ENCODE measurements around the gene HLA-DQB1. TPM values are rescaled to one million over a fixed set of nuclear protein-coding genes. Genes with fewer than 3 reads are reported as not detected.
"Not testable (repeated sequence)": the region's sequence is repeated elsewhere in the genome, so short reads cannot be mapped to it uniquely, and the experiment has no call there.

HLA-DQB1 gene
- total and polyA plus RNA-seq, 2 experiments from 2014 or later, result not detected

DNA sequence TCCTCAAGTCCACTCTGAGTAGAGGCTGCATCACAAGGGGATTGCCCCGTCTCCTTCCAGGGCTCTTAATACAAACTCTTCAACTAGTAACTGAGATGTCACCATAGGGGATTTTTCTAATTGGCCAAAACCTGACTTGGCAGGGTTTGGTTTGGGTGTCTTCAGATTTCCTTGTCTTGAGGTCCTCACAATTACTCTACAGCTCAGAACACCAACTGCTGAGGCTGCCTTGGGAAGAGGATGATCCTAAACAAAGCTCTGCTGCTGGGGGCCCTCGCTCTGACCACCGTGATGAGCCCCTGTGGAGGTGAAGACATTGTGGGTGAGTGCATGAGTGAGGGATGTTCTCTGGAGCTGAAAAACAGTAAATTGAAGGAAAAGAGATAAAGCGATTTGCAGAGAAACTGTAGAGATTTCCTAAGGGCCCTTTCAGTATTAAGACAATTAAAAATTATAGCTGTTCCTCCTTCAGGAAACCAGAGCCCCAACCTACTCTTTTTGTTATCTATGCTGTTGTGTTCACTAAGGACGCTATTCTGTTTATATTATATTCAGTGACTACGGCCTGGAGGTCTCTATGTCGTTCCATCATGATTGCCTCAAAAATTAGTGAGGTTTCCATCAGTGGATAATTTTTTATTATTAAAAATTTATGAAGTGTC, 29.1 kb downstream of the HLA-DQB1 start, which contains the start of gene HLA-DQA1:
Gene HLA-DQA1, plus strand, starts transcription at position 188 of the 662 bp plus-strand sequence. Its CDS starts 53 bp downstream, at position 241.
- Histone ChIP-seq H3K4me3 (no peak within 1 kb of the TSS), H3K4me1 (ENCODE audit: insufficient read depth) (no peaks in the 10 kb centered on the region), H3K27ac (no peak within 1 kb of the TSS), H3K9me3 (ENCODE audit: low read depth) (no peaks in the 10 kb centered on the region), H3K79me2 (ENCODE audit: insufficient read depth) (no peaks in the 10 kb centered on the region), H3K36me3 (ENCODE audit: low read depth) (no peaks in the 10 kb centered on the region), H2AFZ (no peak within 1 kb of the TSS), H4K20me1 (ENCODE audit: insufficient read depth) (no peaks in the 10 kb centered on the region), H3K9ac (no peak within 1 kb of the TSS), H3F3A (ENCODE audit: insufficient read depth) (no peaks in the 10 kb centered on the region), H3K9me2 (ENCODE audit: insufficient read depth) (no peaks in the 10 kb centered on the region), H3K4me2 (ENCODE audit: unreplicated experiment) (no peak within 1 kb of the TSS), H3K27me3 (replicated peaks; ENCODE audit: insufficient read depth) (no peaks in the 10 kb centered on the region)
- 23 to 29% methylated on average over 7 of the region's 7 CpGs for WGBS, 2 experiments (ENCODE audit: low coverage in 1 of 2, low lambda C conversion rate in 2 of 2, missing lambda C conversion rate in 2 of 2)
- TF ChIP-seq EZH2 (IDR thresholded peaks at IDR 0.05; ENCODE audit: insufficient read depth, poor library complexity, severe bottlenecking), result no peak
- no peak for TF ChIP-seq EZH2phosphoT487 (IDR thresholded peaks at IDR 0.05; ENCODE audit: insufficient read depth, low read depth)
- no peak for DNase-seq
- in situ Hi-C loops (cut with MboI), result no loop called here

DNA sequence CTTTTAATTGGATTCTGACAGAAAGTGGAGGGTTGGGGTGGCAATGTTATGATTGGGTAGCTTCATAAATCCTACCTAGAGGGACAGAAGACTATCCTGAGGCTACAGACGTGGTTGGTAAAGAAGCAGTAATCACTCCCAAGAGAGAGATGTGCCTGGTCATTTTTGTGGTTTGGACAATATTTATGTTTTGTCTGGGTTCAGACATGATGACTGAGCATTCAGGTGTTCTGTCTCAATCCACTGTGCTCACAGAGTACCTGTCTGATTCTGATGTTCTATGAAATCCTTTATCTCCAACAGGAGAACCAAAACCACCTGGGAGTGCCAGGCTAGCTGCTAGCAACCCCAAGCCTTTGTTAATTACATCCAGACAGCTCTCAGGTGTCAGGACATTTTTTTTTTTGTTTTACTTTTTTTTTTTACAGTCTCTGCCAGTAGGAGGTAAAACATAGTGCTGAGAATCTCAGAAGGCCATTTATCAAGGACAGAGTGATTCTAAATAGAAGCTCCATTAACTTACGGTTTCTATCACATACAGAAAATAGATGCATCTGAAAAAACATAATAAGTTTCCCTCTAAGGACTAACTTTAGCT, 30.8 kb downstream of the HLA-DQB1 start:
- no peaks in the 10 kb centered on the region for H4K20me1 ChIP-seq (ENCODE audit: insufficient read depth)
- H3K4me1 ChIP-seq (ENCODE audit: insufficient read depth), result no peaks in the 10 kb centered on the region
- no peaks in the 10 kb centered on the region for H3K9me3 ChIP-seq (ENCODE audit: low read depth)
- no peaks in the 10 kb centered on the region for H3K27me3 ChIP-seq (replicated peaks; ENCODE audit: insufficient read depth)
- H3K36me3 ChIP-seq (ENCODE audit: low read depth), result no peaks in the 10 kb centered on the region
- H3K9me2 ChIP-seq (ENCODE audit: insufficient read depth), result no peaks in the 10 kb centered on the region
- no peaks in the 10 kb centered on the region for H3K79me2 ChIP-seq (ENCODE audit: insufficient read depth)
- in situ Hi-C loops (cut with MboI), result no loop called here
- no peak overlapping the region for H3K9ac ChIP-seq
- no peaks in the 10 kb centered on the region for H3F3A ChIP-seq (ENCODE audit: insufficient read depth)
- WGBS, 2 experiments (ENCODE audit: low coverage in 1 of 2, low lambda C conversion rate in 2 of 2, missing lambda C conversion rate in 2 of 2), result 0% methylated on average over 2 of the region's 2 CpGs
- DNase-seq, result no peak
- H3K4me3 ChIP-seq, result no peak overlapping the region
- TF ChIP-seq EZH2phosphoT487 (IDR thresholded peaks at IDR 0.05; ENCODE audit: insufficient read depth, low read depth) (no peak), EZH2 (IDR thresholded peaks at IDR 0.05; ENCODE audit: insufficient read depth, poor library complexity, severe bottlenecking) (no peak)
- H2AFZ ChIP-seq, result no peak overlapping the region
- no peak overlapping the region for H3K27ac ChIP-seq
- no peak overlapping the region for H3K4me2 ChIP-seq (ENCODE audit: unreplicated experiment)

DNA sequence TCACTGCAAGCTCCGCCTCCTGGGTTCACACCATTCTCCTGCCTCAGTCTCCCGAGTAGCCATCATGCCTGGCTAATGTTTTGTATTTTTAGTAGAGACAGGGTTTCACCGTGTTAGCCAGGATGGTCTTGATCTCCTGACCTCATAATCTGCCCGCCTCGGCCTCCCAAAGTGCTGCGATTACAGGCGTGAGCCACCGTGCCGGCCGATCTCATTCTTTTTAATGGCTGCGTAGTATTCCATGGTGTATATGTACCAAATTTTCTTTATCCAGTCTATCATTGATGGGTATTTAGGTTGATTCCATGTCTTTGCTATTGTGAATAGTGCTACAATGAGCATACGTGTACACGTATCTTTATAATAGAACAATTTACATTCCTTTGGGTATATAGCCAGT, 36.7 kb downstream of the HLA-DQB1 start:
- WGBS, 2 experiments (ENCODE audit: low coverage in 1 of 2, low lambda C conversion rate in 2 of 2, missing lambda C conversion rate in 2 of 2), result 27 to 69% methylated on average over 2 of the region's 13 CpGs
- H3K4me1 ChIP-seq (ENCODE audit: insufficient read depth); H3K27me3 ChIP-seq (replicated peaks; ENCODE audit: insufficient read depth); H3K9me3 ChIP-seq (ENCODE audit: low read depth); H4K20me1 ChIP-seq (ENCODE audit: insufficient read depth); H3K36me3 ChIP-seq (ENCODE audit: low read depth); in situ Hi-C loops (cut with MboI); H3K4me2 ChIP-seq (ENCODE audit: unreplicated experiment); DNase-seq; H3K4me3 ChIP-seq; H2AFZ ChIP-seq; H3K9me2 ChIP-seq (ENCODE audit: insufficient read depth); H3K27ac ChIP-seq; H3K9ac ChIP-seq; H3K79me2 ChIP-seq (ENCODE audit: insufficient read depth); H3F3A ChIP-seq (ENCODE audit: insufficient read depth): not testable (repeated sequence)

DNA sequence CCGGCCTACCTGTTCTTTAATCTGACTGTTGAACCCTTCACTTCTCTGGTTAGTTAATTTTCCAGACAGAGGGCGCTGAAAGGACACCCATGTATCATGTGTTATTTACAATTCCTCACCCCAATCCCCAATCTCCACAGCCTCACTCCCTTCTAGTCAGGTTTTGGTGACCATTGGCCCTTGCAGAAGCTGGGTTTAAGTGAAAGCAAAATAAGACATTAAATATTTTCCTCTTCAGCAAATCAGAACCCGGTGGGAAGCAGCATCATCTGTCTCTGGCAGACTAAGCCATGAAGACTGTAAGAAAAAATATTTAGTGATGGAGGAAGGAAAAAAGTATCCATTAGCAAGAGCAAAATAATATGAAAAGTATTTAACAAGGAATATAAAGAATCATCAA, 38.6 kb downstream of the HLA-DQB1 start:
- Histone ChIP-seq H3K36me3 (ENCODE audit: low read depth) (no peaks in the 10 kb centered on the region), H3K27ac (no peak overlapping the region), H3K27me3 (replicated peaks; ENCODE audit: insufficient read depth) (no peaks in the 10 kb centered on the region), H3K9me2 (ENCODE audit: insufficient read depth) (no peaks in the 10 kb centered on the region), H3K9me3 (ENCODE audit: low read depth) (no peaks in the 10 kb centered on the region), H2AFZ (no peak overlapping the region), H4K20me1 (ENCODE audit: insufficient read depth) (no peaks in the 10 kb centered on the region), H3F3A (ENCODE audit: insufficient read depth) (no peaks in the 10 kb centered on the region), H3K4me3 (no peak overlapping the region), H3K4me1 (ENCODE audit: insufficient read depth) (no peaks in the 10 kb centered on the region), H3K4me2 (ENCODE audit: unreplicated experiment) (no peak overlapping the region), H3K9ac (no peak overlapping the region), H3K79me2 (ENCODE audit: insufficient read depth) (no peaks in the 10 kb centered on the region)
- in situ Hi-C loops (cut with MboI), result no loop called here
- no peak for DNase-seq
- TF ChIP-seq EZH2 (IDR thresholded peaks at IDR 0.05; ENCODE audit: insufficient read depth, poor library complexity, severe bottlenecking) (no peak), EZH2phosphoT487 (IDR thresholded peaks at IDR 0.05; ENCODE audit: insufficient read depth, low read depth) (no peak)
- 15% methylated on average over 2 to 3 of the region's 3 CpGs for WGBS, 2 experiments (ENCODE audit: low coverage in 1 of 2, low lambda C conversion rate in 2 of 2, missing lambda C conversion rate in 2 of 2)
